Measurements from ENCODE around the gene DIRAS2.

The DIRAS2 gene

DNA sequence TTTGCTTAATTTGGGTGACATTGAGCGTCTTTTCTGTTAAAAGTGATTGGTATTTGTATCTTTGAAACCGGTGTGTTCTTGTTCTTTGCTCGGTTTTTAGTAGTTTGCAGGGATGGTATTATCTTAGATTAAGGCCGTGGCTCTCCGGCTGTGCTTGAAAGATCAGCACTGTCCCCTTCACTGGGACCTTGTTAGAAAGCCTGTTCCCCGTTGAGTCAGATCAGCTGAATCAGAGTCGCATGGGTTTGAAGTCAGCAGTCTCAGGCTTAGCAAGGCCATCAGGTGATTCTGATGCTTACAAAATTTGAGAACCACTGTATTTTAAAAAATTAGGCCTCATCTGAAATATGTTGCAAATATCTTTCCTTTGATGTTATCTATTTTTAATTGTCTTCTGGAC, 5.0 kb downstream of the DIRAS2 start:
- Mint-ChIP-seq H3K36me3 (ENCODE audit: low read depth) (no peaks in the 10 kb centered on the region), H3K4me1 (peaks cover 6% of the 10 kb centered on the region), H3K4me3 (no peak overlapping the region), H3K27ac (no peak overlapping the region), H3K9me3 (no peaks in the 10 kb centered on the region), H3K27me3 (peaks cover 28% of the 10 kb centered on the region)
- ATAC-seq = no peak
- no peak for DNase-seq

DNA sequence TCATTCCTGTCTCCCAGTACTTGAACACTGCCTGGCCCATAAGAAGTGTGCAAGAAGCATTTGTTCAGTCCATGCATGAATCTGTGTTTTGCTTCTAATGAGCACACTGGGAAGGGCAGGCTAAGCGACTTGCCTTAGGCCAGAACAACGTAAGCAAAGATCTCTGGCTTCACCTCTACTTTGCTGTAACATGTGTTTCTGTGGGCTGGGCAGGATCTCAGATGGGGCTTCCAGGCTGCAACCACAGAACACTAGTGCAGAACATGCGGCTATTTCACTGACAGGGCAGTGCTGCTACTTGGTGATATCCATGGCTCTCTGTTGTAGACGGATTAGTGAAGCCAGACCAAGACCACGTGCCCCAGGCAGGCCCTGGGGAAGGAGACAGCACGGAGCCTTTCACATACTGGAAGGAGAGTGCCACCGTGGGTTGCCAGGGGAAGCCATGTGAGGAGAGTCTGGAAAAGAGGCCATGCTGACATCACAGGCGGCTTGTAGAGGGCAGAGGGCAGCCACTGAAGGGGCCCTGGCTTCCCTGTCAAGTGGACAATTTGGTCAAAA, 9.9 kb downstream of the DIRAS2 start:
- Mint-ChIP-seq H3K27ac (no peak overlapping the region), H3K27me3 (peaks cover 4% of the 10 kb centered on the region), H3K36me3 (ENCODE audit: low read depth) (no peaks in the 10 kb centered on the region), H3K4me1 (no peaks in the 10 kb centered on the region), H3K9me3 (no peaks in the 10 kb centered on the region), H3K4me3 (no peak overlapping the region)
- DNase-seq (no peak), ATAC-seq (no peak)

DNA sequence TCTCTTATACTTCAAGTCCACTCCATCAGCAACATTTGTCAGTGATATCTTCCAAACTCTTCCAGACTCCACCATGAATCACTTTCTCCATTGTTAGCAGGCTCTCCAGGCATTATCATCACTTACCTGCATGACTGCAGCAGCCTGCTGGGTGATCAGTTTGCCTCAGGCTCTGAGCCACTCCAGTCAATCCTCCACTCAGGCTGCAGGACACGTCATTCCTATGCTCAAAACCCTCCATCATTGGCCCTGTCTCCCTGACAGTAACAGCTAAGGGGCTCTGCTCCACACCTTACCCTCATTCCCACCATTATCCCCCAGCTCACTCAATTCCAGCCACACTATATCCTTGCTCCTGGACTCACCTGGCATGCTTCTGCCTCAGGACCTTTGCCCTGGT, 10.7 kb downstream of the DIRAS2 start:
- H3K4me1 Mint-ChIP-seq = no peaks in the 10 kb centered on the region
- H3K4me3 Mint-ChIP-seq = no peak overlapping the region
- H3K9me3 Mint-ChIP-seq = no peaks in the 10 kb centered on the region
- H3K36me3 Mint-ChIP-seq (ENCODE audit: low read depth) = no peaks in the 10 kb centered on the region
- no peak for DNase-seq
- no peaks in the 10 kb centered on the region for H3K27me3 Mint-ChIP-seq
- ATAC-seq = no peak
- no peak overlapping the region for H3K27ac Mint-ChIP-seq

DNA sequence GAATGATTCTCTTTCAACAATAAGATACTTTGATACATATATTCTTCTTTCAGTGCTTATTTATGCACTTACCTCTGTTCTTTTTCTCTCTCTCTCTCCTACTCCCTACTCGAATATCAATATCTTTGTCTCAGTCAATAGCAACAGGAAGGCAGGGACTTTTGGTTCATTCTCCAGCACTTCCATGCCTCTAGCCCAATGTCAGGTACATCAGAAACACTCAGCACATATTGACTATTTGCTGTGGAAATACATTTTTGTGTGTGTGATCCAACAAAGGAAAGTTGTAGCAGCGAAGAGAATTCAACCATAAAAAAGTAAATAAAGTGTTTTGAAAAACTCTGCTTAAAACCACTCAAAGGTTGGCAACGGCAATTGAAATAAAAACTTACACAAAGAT, 12.6 kb downstream of the DIRAS2 start:
- no peak for ATAC-seq
- no peaks in the 10 kb centered on the region for H3K4me1 Mint-ChIP-seq
- no peak overlapping the region for H3K27ac Mint-ChIP-seq
- DNase-seq = no peak
- H3K27me3 Mint-ChIP-seq = no peaks in the 10 kb centered on the region
- H3K4me3 Mint-ChIP-seq = no peak overlapping the region
- H3K36me3 Mint-ChIP-seq (ENCODE audit: low read depth) = no peaks in the 10 kb centered on the region
- no peaks in the 10 kb centered on the region for H3K9me3 Mint-ChIP-seq

DNA sequence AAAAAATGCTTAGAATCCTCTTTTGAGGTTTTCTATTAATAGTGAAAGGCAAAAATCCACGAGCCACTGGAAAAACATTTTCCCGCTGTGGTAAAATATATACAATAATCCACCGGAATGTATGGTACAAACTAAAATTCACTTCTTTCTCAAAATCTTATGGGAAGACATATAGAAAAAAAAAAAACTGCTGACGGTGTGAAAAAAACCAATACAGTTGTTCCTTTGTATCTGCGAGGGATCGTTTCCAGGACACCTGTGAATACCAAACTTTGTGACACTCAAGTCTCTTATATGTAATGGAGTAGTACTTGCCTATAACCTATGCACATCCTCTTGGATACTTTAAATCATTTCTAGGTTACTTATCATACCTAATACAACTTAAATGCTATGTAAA, 13.3 kb downstream of the DIRAS2 start:
- H3K27me3 Mint-ChIP-seq = no peaks in the 10 kb centered on the region
- H3K4me1 Mint-ChIP-seq = no peaks in the 10 kb centered on the region
- ATAC-seq (no peak), DNase-seq (no peak)
- no peak overlapping the region for H3K27ac Mint-ChIP-seq
- H3K4me3 Mint-ChIP-seq = no peak overlapping the region
- no peaks in the 10 kb centered on the region for H3K9me3 Mint-ChIP-seq
- H3K36me3 Mint-ChIP-seq (ENCODE audit: low read depth) = no peaks in the 10 kb centered on the region

DNA sequence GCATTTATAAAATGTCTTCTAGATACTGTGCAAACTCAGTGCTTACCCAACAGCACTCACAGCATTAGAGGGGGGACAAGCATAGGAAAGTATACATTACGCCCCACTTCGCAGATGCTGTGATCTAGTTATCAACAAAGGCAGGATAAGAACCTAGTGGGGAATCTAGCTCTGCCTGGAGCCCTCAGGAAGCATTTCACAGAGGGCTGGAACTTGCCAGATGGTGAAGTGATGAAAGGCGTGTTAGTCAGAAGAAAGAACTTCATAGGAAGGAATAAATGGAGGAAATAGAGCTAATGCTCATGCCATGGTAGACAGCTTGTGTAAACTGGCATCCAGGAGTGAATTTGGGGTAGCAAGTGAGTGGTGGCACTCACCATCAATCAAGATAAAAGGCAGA, 25.8 kb downstream of the DIRAS2 start:
- H3K4me3 Mint-ChIP-seq = no peak overlapping the region
- H3K36me3 Mint-ChIP-seq (ENCODE audit: low read depth) = no peaks in the 10 kb centered on the region
- H3K9me3 Mint-ChIP-seq = no peaks in the 10 kb centered on the region
- no peaks in the 10 kb centered on the region for H3K4me1 Mint-ChIP-seq
- ATAC-seq (no peak), DNase-seq (no peak)
- peaks cover 10% of the 10 kb centered on the region for H3K27me3 Mint-ChIP-seq
- H3K27ac Mint-ChIP-seq = no peak overlapping the region

DNA sequence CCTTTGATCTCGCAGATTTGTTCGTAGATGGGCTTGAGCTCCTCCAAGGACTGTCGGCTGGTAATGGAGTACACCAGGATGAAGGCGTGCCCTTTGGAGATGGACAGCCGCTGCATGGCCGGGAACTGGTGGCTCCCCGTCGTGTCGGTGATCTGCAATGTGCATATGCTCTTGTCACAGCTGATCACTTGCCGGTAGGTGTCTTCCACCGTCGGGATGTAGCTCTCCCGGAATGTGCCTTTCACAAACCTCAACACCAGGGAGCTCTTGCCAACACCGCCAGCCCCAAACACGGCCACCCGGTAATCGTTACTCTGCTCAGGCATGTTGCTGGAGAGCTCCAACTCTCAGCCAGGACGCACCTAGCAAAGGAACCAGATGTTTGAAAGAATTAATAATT, 29.1 kb downstream of the DIRAS2 start:
- no peak overlapping the region for H3K4me3 Mint-ChIP-seq
- H3K4me1 Mint-ChIP-seq = no peaks in the 10 kb centered on the region
- H3K36me3 Mint-ChIP-seq (ENCODE audit: low read depth) = no peaks in the 10 kb centered on the region
- no peaks in the 10 kb centered on the region for H3K9me3 Mint-ChIP-seq
- peaks cover 18% of the 10 kb centered on the region for H3K27me3 Mint-ChIP-seq
- DNase-seq (no peak), ATAC-seq (no peak)
- H3K27ac Mint-ChIP-seq = no peak overlapping the region

DNA sequence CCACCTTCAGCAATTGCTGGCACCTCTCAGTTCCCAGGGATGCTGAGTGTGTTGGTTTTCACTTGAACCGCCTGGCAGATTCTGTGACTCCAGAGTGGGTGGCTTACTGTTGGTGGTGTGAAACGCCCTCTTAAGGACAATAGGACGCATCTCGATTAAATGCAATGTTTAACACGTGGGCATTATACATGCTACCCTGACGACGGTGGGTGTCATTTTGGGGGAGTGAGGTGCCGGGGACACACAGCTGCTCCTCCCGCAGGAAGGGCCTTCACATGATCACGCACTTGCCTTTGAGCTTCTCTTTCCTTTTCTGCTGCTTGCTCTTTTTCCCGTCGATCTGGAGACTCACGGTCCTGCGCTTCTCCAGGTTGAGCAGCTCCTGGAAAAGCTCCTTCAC, 29.7 kb downstream of the DIRAS2 start:
- Mint-ChIP-seq H3K4me3 (no peak overlapping the region), H3K4me1 (no peaks in the 10 kb centered on the region), H3K27ac (no peak overlapping the region), H3K36me3 (ENCODE audit: low read depth) (no peaks in the 10 kb centered on the region), H3K27me3 (peaks cover 16% of the 10 kb centered on the region), H3K9me3 (no peaks in the 10 kb centered on the region)
- DNase-seq = no peak
- ATAC-seq = no peak

DNA sequence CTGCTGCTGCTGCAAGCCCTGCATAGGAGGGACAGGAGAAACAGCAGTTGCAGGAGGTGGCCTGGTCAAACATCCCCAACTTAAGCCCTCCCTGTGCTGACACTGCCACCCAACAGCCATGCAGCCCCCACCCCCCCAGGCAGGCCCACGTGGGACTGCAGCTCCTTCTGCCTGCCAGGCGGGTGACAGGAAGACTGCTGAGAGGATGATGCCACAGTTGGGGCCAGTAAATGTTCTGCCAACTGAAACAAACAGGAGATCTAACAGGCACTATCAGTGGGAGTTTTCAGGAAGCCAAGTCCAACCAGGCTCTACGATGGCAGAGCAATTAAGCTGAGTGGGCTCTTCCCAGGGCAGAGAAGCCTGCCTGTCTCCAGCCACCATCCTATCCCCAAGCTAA, 31.1 kb downstream of the DIRAS2 start:
- Mint-ChIP-seq H3K9me3 (no peaks in the 10 kb centered on the region), H3K27ac (no peak overlapping the region), H3K4me1 (no peaks in the 10 kb centered on the region), H3K27me3 (peaks cover 16% of the 10 kb centered on the region), H3K4me3 (no peak overlapping the region), H3K36me3 (ENCODE audit: low read depth) (no peaks in the 10 kb centered on the region)
- DNase-seq = no peak
- no peak for ATAC-seq

DNA sequence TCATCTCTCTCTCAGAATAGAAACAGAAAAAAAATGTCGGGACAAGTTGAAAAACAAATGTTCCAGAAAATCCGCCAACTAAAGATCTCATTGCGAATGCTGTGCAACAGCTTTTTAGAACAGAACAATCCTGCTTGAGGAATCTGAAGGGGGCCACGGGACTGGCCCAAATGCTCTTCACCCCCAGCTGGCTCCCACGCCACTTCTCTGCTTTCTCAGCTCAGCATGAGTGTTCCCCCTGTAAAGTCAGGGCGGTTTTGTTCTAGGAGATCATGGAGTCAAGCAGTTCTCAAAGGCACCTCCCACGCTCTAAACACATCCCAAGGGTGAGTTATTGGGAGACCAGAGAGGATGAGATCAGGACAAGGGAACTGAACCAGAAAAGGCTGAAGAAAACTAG, 31.5 kb downstream of the DIRAS2 start:
- Mint-ChIP-seq H3K4me1 (no peaks in the 10 kb centered on the region), H3K4me3 (no peak overlapping the region), H3K27me3 (peaks cover 16% of the 10 kb centered on the region), H3K9me3 (no peaks in the 10 kb centered on the region), H3K27ac (no peak overlapping the region), H3K36me3 (ENCODE audit: low read depth) (no peaks in the 10 kb centered on the region)
- DNase-seq = no peak
- no peak for ATAC-seq

DNA sequence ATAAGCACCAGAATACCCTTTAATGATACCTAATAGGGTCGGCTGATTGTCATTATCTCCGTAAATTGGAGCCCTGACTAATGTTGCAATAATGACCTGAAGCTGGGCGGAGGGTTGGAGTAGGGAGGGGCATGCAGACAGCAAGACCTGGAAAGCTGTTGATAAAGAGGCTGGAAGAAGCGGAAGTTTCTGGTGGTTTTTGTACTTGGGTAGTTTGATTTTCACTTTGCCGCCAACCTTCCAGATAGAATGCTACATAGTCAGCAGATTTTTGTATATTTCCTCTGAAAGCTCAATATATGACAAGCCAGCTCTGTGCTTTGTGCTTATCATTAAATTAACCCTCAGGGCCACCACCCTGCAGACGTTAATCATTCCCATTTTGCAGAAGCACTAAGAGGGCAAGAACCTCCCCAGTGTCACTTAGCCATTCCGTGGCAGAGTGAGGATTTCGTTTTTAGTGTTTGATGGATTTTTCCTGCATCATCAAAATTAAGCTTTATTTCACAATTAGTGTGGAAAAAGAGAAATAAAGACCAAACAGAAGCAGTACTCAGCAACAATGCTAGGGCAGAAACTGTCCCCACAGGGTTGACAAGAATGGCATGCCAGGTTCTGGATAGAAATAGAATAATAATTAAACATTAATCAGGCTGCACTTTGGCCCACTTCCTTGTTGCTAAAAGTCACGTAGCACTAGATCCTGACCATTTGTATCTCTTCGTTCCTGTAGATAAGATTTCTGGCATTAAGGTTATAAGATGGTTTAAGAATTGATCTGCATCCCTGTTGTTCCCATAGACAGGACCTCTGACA, 34.7 kb downstream of the DIRAS2 start:
- no peaks in the 10 kb centered on the region for H3K9me3 Mint-ChIP-seq
- H3K27ac Mint-ChIP-seq = no peak overlapping the region
- ATAC-seq (no peak), DNase-seq (no peak)
- H3K27me3 Mint-ChIP-seq = peaks cover 12% of the 10 kb centered on the region
- H3K4me1 Mint-ChIP-seq = no peaks in the 10 kb centered on the region
- no peak overlapping the region for H3K4me3 Mint-ChIP-seq
- H3K36me3 Mint-ChIP-seq (ENCODE audit: low read depth) = no peaks in the 10 kb centered on the region

DNA sequence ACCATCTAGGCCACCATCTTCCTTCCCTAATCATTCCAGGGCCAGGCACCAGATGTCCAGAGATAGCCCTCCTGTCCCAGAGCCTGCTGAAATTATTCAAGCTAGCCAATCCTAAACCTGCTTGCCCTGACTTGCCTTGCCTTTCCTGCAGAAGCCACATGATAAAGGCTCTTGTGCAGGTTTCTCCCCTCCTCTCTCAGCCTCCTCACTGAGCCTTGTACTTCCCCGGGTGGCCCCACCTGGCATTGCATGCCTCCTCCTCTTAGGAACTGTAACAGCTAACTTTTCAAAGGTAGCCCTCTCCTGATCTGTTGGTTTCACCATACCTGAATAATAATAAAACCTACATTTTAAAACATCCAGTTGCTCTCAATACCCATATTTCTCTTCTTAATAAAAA, 42.6 kb downstream of the DIRAS2 start:
- Mint-ChIP-seq H3K4me1 (no peaks in the 10 kb centered on the region), H3K4me3 (no peak overlapping the region), H3K36me3 (ENCODE audit: low read depth) (no peaks in the 10 kb centered on the region), H3K27ac (no peak overlapping the region), H3K27me3 (peaks cover 19% of the 10 kb centered on the region), H3K9me3 (no peaks in the 10 kb centered on the region)
- ATAC-seq (no peak), DNase-seq (no peak)

DNA sequence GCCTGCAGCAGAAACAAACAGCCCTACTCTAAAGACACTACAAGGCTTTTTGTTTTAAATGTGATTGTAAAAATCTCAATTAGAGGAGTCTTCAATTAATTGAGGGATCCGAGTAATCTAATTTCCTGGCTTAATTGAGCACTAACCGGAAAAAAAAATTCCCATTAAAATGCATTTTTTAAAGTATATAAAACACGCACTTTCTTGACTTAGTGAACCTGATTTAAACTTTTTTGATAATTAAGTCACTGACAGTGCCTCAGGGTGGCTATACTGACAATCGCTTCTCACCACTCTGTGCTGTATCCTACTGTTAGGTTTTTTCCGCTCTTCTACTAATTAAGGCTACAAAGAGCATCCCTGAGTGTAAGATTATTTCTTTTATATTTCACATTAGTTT, 44.4 kb downstream of the DIRAS2 start:
- Mint-ChIP-seq H3K27ac (no peak overlapping the region), H3K4me1 (no peaks in the 10 kb centered on the region), H3K36me3 (ENCODE audit: low read depth) (no peaks in the 10 kb centered on the region), H3K27me3 (peaks cover 17% of the 10 kb centered on the region), H3K4me3 (no peak overlapping the region), H3K9me3 (no peaks in the 10 kb centered on the region)
- ATAC-seq = no peak
- no peak for DNase-seq

DNA sequence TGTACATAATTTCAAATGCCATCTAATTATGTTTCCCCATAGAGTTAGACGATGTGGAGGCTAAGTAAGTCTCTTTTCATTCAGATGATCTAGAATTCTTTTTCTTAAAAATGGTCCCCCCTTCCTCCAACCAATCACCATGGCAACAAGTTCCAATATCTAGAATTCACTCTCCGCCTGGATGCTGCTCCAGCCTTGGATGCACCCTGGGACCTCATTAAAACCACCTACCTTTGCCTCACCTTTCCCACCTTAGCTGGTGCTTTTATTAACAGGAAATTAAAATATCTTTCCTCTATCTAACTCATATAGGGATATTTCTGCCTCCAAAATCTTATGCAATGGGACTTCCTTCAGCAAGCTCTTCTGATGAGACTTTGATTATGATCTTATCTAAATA, 49.0 kb downstream of the DIRAS2 start:
- ATAC-seq (no peak), DNase-seq (no peak)
- Mint-ChIP-seq H3K27me3 (peaks cover 16% of the 10 kb centered on the region), H3K36me3 (ENCODE audit: low read depth) (no peaks in the 10 kb centered on the region), H3K4me3 (no peak overlapping the region), H3K27ac (no peak overlapping the region), H3K9me3 (no peaks in the 10 kb centered on the region), H3K4me1 (no peaks in the 10 kb centered on the region)

DNA sequence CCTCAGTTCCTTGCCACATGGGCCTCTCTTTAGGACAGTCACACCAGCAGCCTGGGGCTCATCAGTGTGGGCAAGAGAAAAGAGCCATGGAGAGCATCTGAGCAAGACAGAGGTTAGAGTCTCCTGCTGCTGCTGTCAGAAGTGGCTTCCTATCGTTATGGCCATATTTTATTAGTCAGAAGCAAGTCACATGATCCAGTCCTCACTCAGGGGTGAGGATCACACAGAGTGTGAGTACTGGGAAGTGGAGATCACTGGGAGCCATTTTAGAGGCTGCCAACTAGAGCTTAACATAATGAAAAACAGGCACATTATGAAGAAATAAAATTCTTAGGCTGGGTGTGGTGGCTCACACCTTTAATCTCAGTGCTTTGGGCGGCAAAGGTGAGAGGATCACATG, 62.0 kb downstream of the DIRAS2 start:
- no peak overlapping the region for H3K4me3 Mint-ChIP-seq
- peaks cover 9% of the 10 kb centered on the region for H3K27me3 Mint-ChIP-seq
- no peaks in the 10 kb centered on the region for H3K9me3 Mint-ChIP-seq
- DNase-seq (no peak), ATAC-seq (no peak)
- no peaks in the 10 kb centered on the region for H3K4me1 Mint-ChIP-seq
- no peaks in the 10 kb centered on the region for H3K36me3 Mint-ChIP-seq (ENCODE audit: low read depth)
- H3K27ac Mint-ChIP-seq = no peak overlapping the region

DNA sequence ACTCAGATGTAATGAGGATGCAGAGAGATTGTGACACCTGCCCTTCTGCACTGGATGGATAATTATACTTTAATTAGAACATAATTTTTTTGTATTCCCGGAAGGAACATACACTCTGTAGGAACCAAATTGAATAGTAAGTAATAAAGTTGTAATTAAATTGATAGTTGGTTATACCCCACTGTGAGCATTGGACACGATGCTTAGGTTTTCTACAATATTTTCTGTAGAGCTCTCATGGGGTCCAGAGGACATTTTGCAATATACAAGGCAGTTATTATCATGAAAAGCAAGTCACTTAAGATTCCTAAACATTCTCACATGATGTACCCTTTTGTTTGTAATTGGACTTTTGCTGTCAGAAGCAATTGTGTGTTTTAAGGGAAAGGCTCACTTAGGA, 63.4 kb downstream of the DIRAS2 start:
- H3K36me3 Mint-ChIP-seq (ENCODE audit: low read depth) = no peaks in the 10 kb centered on the region
- no peak for ATAC-seq
- H3K27ac Mint-ChIP-seq = no peak overlapping the region

More for the DNA sequence above, 63.4 kb downstream of the DIRAS2 start:
- Mint-ChIP-seq H3K9me3 (no peaks in the 10 kb centered on the region), H3K27me3 (peaks cover 6% of the 10 kb centered on the region), H3K4me3 (no peak overlapping the region), H3K4me1 (no peaks in the 10 kb centered on the region)
- no peak for DNase-seq

All from activated naive CD8-positive, alpha-beta T cell treated with anti-CD3 and anti-CD28 coated beads, Interleukin-2, amount 50 U/mL, for 24 hours (primary cell).